ENCODE data around the gene RIMS3. TPM values are rescaled to one million over a fixed set of nuclear protein-coding genes. Genes with fewer than 3 reads are reported as not detected.

The RIMS3 gene
- total RNA-seq, 1 experiment from 2014 or later = 19.8 TPM

DNA sequence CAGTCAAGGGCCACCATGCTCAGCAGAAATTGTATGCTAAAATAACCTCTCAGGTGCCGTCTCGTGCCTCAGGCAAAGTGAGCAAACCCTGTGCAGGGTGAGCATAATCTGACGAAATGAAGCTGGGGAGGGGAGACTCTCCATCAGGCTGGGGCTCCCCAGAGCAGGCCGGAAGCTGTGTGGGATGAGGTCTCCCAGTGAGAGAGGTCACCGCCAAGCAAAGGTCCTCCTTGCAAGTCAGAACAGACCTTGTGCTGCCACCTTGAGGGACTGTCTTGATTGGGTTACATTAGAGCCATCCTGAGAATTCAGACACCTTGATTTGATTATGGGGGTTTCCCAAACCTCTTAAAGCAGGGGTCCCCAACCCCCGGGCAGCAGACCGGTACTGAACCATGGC lies 69.9 kb downstream of the RIMS3 start:
- Mint-ChIP-seq H3K9me3 (peaks cover 23% of the 10 kb centered on the region), H3K36me3 (peaks cover 16% of the 10 kb centered on the region), H3K27ac (no peak overlapping the region), H3K4me1 (peaks cover 4% of the 10 kb centered on the region; the same call in 1 of the 2 replicates), H3K4me3 (no peak overlapping the region), H3K27me3 (ENCODE audit: low read depth) (peaks cover 3% of the 10 kb centered on the region; the same call in 1 of the 2 replicates)
- ChIA-PET CTCF (no interaction called here), POLR2A (no interaction called here)
- DNase-seq (ENCODE audit: low spot score) (no peak), ATAC-seq (peak; percentile 57)
- TF ChIP-seq SOX15 (CRISPR knock-in tag; IDR thresholded peaks at IDR 0.05) = no peak
- TF ChIP-seq NR3C1 (CRISPR knock-in tag; conservative IDR thresholded peaks at IDR 0.05; ENCODE audit: low read depth) = no peak
- TF ChIP-seq AFF4 (CRISPR knock-in tag; IDR thresholded peaks at IDR 0.05; ENCODE audit: borderline replicate concordance) = no peak
- no peak for TF ChIP-seq NFE2L1 (CRISPR knock-in tag; IDR thresholded peaks at IDR 0.05)
- no peak for TF ChIP-seq RELA (CRISPR knock-in tag; IDR thresholded peaks at IDR 0.05; ENCODE audit: borderline replicate concordance)
- TF ChIP-seq MXD4 (CRISPR knock-in tag; IDR thresholded peaks at IDR 0.05; ENCODE audit: borderline replicate concordance) = no peak
- TF ChIP-seq SP1 (CRISPR knock-in tag; conservative IDR thresholded peaks at IDR 0.05) = no peak
- TF ChIP-seq ZNF416 (CRISPR knock-in tag; IDR thresholded peaks at IDR 0.05) = no peak
- no peak for TF ChIP-seq ZNF671 (CRISPR knock-in tag; IDR thresholded peaks at IDR 0.05)
- no peak for TF ChIP-seq NR1H2 (CRISPR knock-in tag; IDR thresholded peaks at IDR 0.05)
- no peak for TF ChIP-seq ZNF396 (CRISPR knock-in tag; IDR thresholded peaks at IDR 0.05; ENCODE audit: borderline replicate concordance)
- TF ChIP-seq, protein P1, sequence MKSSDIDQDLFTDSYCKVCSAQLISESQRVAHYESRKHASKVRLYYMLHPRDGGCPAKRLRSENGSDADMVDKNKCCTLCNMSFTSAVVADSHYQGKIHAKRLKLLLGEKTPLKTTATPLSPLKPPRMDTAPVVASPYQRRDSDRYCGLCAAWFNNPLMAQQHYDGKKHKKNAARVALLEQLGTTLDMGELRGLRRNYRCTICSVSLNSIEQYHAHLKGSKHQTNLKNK (CRISPR knock-in tag; IDR thresholded peaks at IDR 0.05) = no peak

DNA sequence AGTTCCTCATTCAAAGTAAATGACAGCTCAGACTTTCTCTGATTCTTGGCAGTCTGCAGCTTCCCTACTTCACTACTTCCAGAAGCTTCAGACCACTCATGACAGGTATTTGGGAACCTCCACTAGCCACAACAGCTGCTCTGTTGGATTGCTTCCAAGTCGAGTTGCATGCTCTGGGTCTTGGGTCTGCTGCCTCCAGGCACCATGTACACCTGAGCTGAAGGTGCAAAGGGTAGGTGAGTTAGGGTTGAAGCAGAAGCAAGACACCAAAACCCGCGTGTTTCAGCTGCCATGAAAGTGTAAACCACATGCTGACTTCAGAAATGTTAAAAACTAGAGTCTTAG lies 71.3 kb downstream of the RIMS3 start:
- POLR2A ChIA-PET = no interaction called here
- TF ChIP-seq TEAD4 (CRISPR knock-in tag; IDR thresholded peaks at IDR 0.05) = no peak
- no peak for TF ChIP-seq ZNF671 (CRISPR knock-in tag; IDR thresholded peaks at IDR 0.05)
- TF ChIP-seq, protein P2, sequence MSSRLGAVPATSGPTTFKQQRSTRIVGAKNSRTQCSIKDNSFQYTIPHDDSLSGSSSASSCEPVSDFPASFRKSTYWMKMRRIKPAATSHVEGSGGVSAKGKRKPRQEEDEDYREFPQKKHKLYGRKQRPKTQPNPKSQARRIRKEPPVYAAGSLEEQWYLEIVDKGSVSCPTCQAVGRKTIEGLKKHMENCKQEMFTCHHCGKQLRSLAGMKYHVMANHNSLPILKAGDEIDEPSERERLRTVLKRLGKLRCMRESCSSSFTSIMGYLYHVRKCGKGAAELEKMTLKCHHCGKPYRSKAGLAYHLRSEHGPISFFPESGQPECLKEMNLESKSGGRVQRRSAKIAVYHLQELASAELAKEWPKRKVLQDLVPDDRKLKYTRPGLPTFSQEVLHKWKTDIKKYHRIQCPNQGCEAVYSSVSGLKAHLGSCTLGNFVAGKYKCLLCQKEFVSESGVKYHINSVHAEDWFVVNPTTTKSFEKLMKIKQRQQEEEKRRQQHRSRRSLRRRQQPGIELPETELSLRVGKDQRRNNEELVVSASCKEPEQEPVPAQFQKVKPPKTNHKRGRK (CRISPR knock-in tag; IDR thresholded peaks at IDR 0.05; ENCODE audit: borderline replicate concordance) = no peak
- no peak for TF ChIP-seq MXD4 (CRISPR knock-in tag; IDR thresholded peaks at IDR 0.05; ENCODE audit: borderline replicate concordance)
- TF ChIP-seq, protein P3, sequence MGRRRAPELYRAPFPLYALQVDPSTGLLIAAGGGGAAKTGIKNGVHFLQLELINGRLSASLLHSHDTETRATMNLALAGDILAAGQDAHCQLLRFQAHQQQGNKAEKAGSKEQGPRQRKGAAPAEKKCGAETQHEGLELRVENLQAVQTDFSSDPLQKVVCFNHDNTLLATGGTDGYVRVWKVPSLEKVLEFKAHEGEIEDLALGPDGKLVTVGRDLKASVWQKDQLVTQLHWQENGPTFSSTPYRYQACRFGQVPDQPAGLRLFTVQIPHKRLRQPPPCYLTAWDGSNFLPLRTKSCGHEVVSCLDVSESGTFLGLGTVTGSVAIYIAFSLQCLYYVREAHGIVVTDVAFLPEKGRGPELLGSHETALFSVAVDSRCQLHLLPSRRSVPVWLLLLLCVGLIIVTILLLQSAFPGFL (CRISPR knock-in tag; IDR thresholded peaks at IDR 0.05; ENCODE audit: borderline replicate concordance) = no peak
- no peak for TF ChIP-seq PRRX2 (CRISPR knock-in tag; IDR thresholded peaks at IDR 0.05)
- TF ChIP-seq USF2 (CRISPR knock-in tag; IDR thresholded peaks at IDR 0.05) = no peak
- TF ChIP-seq CTCF (IDR thresholded peaks at IDR 0.05) = no peak
- no peak for TF ChIP-seq GTF2I (CRISPR knock-in tag; conservative IDR thresholded peaks at IDR 0.05)
- no peak for TF ChIP-seq ZNF263 (CRISPR knock-in tag; IDR thresholded peaks at IDR 0.05; ENCODE audit: low read depth)
- TF ChIP-seq ZNF532 (CRISPR knock-in tag; IDR thresholded peaks at IDR 0.05; ENCODE audit: borderline replicate concordance) = no peak
- Mint-ChIP-seq H3K27ac (no peak overlapping the region), H3K4me1 (no peaks in the 10 kb centered on the region), H3K4me3 (no peak overlapping the region), H3K27me3 (ENCODE audit: low read depth) (peaks cover 3% of the 10 kb centered on the region; the same call in 1 of the 2 replicates), H3K9me3 (peaks cover 23% of the 10 kb centered on the region), H3K36me3 (peaks cover 16% of the 10 kb centered on the region)
- ATAC-seq (no peak), DNase-seq (ENCODE audit: low spot score) (no peak)
- CTCF ChIA-PET = interaction anchor here (1.0 to 1.1 kb wide), 2 partner anchors 62 to 450 kb away, joined by 3 to 7 read pairs; no protein-coding TSS in a partner anchor

All from WTC11 (cell line).